Endothelial cell (in vitro differentiated cells): ENCODE data around the gene ILDR1. TPM values are rescaled to one million over a fixed set of nuclear protein-coding genes. Genes with fewer than 3 reads are reported as not detected.

ENCODE experiments used
- DNase-seq: peaks from one replicate; pipeline ENCODE4 v3.0.0; 2021; ENCODE audit warnings: low spot score
- H3K27ac Mint-ChIP-seq: one replicate; pipeline ENCODE4 v1.8.0; 2021; ENCODE audit warnings: mixed read lengths, inconsistent platforms; ENCODE audit not compliant: unreplicated experiment
- H3K27me3 Mint-ChIP-seq: one replicate; pipeline ENCODE4 v1.8.0; 2021; ENCODE audit warnings: mild to moderate bottlenecking, moderate library complexity, mixed read lengths, inconsistent platforms; ENCODE audit not compliant: unreplicated experiment
- H3K36me3 Mint-ChIP-seq: one replicate; pipeline ENCODE4 v1.8.0; 2021; ENCODE audit warnings: mild to moderate bottlenecking, low read depth, mixed read lengths, inconsistent platforms; ENCODE audit not compliant: unreplicated experiment
- H3K4me1 Mint-ChIP-seq: one replicate; pipeline ENCODE4 v1.8.0; 2021; ENCODE audit warnings: mild to moderate bottlenecking, mixed read lengths, inconsistent platforms; ENCODE audit not compliant: unreplicated experiment
- H3K4me3 Mint-ChIP-seq: one replicate; pipeline ENCODE4 v1.8.0; 2021; ENCODE audit warnings: mild to moderate bottlenecking, mixed read lengths, inconsistent platforms; ENCODE audit not compliant: unreplicated experiment
- H3K9me3 Mint-ChIP-seq: one replicate; pipeline ENCODE4 v1.8.0; 2021; ENCODE audit warnings: mixed read lengths, inconsistent platforms; ENCODE audit not compliant: unreplicated experiment
- CTCF ChIP-seq: fragments of 200-600 bp; sonication (generic); IDR thresholded peaks from one replicate; pipeline ENCODE4 v1.5.0; 2021; ENCODE audit warnings: antibody characterized with exemption; ENCODE audit not compliant: unreplicated experiment
- total RNA-seq: library from RNA; stranded (reverse); fragmentation: NEBNext Ultra II Directional; extraction: Animal tissue kit (Norgen Biotek cat#: 25700); gene quantifications from one replicate; pipeline ENCODE4 v1.2.1, GENCODE V29; 2021; ENCODE audit not compliant: unreplicated experiment

ILDR1 gene
- total RNA-seq, 1 donor from 2014 or later = not detected

DNA sequence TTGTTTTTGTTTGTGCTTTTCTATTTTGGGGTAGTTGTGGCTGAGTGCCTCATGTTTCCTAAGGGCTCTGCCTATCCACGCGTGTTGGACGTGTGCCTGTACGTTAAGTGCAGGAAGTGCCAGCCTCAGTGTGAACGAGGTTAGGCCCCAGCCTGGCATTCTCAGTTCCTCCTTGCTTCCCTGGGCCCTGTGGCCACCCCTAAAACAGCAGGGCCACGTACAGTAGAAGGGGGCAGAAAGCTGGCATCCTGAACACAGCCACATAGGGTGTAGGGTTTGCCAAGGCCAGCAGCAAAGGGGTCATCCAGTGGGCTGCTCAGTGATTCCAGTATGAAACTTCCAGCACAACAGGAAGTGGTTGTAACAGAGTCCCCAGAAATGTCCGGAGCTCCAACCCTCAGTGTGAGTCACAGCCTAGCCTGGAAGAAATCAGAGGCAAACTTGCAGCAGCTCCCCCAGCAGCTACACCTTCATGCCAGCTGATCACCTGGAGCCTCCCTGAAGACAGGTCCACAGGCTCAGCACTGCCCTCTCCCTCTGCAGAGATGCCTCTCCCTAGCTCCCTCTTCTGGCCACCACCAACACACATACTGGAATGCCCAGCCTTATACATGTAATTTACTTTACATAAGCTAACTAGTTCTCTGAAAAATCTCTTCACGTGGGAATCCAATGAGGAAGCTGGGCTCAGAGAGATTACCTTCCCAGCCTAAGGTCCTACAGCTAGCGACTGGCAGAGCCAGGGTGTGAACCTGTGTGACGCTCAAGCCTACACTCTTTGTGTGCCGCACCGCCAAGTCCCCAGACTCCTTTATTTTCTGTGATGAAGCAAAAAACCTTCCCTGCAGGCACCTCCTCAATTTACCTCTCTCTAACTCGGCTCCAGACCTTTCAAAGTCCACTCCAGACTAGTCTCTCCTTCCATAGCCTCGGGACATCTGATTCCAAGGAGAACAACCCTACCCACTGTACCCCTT lies 26.6 kb downstream of the ILDR1 start:
- H3K4me3 Mint-ChIP-seq = no peak overlapping the region
- peak; percentile 50 for DNase-seq
- peaks cover 28% of the 10 kb centered on the region for H3K4me1 Mint-ChIP-seq
- peak; percentile 28 for TF ChIP-seq CTCF
- H3K27ac Mint-ChIP-seq = no peak overlapping the region
- H3K27me3 Mint-ChIP-seq = peaks cover 4% of the 10 kb centered on the region
- peaks cover 5% of the 10 kb centered on the region for H3K36me3 Mint-ChIP-seq
- no peaks in the 10 kb centered on the region for H3K9me3 Mint-ChIP-seq

- TF ChIP-seq CTCF = no peak
- Mint-ChIP-seq H3K4me3 (no peak overlapping the region), H3K36me3 (peaks cover 5% of the 10 kb centered on the region)
These were observed 27.5 kb downstream of the ILDR1 start for GRCh38 chr3:121994551-121994950.

DNA sequence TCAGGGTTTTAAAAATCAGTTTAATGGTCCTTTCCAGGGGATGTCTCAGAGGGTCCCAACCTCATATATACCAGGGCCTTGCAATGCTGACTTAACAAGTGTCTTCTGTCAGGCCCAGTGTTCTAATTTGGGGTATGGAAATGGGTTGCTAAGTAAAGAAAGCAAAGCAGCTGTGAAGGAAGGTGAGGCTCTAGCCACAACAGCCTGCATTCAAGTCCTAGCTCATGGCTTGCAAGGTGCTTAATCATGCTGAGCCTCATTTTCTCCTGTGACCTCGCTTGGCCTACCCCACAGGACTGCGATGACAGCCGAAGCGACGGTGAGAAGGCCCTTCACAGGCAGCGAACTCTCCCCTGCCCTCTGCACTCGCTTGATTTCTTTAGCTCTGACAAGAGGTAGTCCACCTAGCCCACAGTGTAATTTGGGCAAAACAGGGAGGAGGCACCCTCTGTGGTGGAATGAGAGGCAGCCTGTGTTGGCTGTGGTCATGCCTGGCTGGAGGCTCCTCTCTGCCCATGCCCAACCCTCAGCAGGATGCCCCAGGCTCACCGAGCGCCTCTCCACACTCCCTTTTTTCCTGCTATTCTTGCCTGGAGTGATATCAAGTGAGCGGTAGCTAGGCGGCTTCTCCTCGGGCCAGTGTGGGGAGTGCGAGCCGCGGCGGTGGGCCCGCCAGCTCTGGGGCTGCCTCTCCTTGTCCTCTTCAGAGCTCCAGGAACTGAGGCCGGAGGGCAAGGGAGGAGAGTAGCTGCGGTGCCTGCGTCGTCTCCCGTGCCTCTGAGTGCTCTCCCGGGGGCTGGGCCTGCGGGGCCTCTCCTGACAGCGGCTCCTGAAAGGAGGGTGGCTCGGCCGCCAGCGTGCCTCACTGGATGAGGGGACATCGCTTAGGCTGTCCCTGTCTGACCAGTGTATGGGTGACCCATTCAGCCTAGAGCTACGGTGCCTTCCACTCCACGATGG lies 29.2 kb downstream of the ILDR1 start:
- H3K4me3 Mint-ChIP-seq = no peak overlapping the region
- H3K36me3 Mint-ChIP-seq = peaks cover under 1% of the 10 kb centered on the region
- no peaks in the 10 kb centered on the region for H3K9me3 Mint-ChIP-seq
- H3K27ac Mint-ChIP-seq = no peak overlapping the region
- H3K27me3 Mint-ChIP-seq = peaks cover 4% of the 10 kb centered on the region
- peaks cover 28% of the 10 kb centered on the region for H3K4me1 Mint-ChIP-seq
- no peak for DNase-seq
- no peak for TF ChIP-seq CTCF

More at GRCh38 chr3:121994551-121994950, 27.5 kb downstream of the ILDR1 start:
- no peak for DNase-seq
- Mint-ChIP-seq H3K9me3 (no peaks in the 10 kb centered on the region), H3K27ac (no peak overlapping the region), H3K27me3 (peaks cover 4% of the 10 kb centered on the region), H3K4me1 (peaks cover 33% of the 10 kb centered on the region)

GRCh38 chr3:121989943-121990342 lies 32.1 kb downstream of the ILDR1 start:
- Mint-ChIP-seq H3K27me3 (no peaks in the 10 kb centered on the region), H3K36me3 (no peaks in the 10 kb centered on the region), H3K9me3 (no peaks in the 10 kb centered on the region), H3K4me1 (peaks cover 22% of the 10 kb centered on the region), H3K27ac (no peak overlapping the region), H3K4me3 (no peak overlapping the region)
- no peak for DNase-seq
- no peak for TF ChIP-seq CTCF
